T-helper 17 cell (primary cell): ENCODE measurements around the gene KLK1. TPM values are rescaled to one million over a fixed set of nuclear protein-coding genes. Genes with fewer than 3 reads are reported as not detected.

Source experiments
- ATAC-seq: fragments of 150-1000 bp; cut with Tn5 transposase; 2 replicates; pipeline ENCODE4 v1.10.0; 2021; ENCODE audit warnings: mild to moderate bottlenecking, moderate library complexity
- DNase-seq, 3 donors: peaks; one replicate each; pipeline versions ENCODE4 v3.0.0 to v3.0.0-alpha.2; 2020 to 2021
- H3K9me3 ChIP-seq: one replicate; pipeline ENCODE4 v1.7.0; 2013; ENCODE audit warnings: low read length, mild to moderate bottlenecking; ENCODE audit not compliant: control insufficient read depth, poor library complexity, severe bottlenecking
- H3K27ac Mint-ChIP-seq: one replicate; pipeline ENCODE4 v1.8.0; 2022; ENCODE audit warnings: mild to moderate bottlenecking, moderate library complexity, mixed read lengths
- H3K27me3 Mint-ChIP-seq: one replicate; pipeline ENCODE4 v1.8.0; 2022; ENCODE audit warnings: mixed read lengths
- H3K36me3 Mint-ChIP-seq: one replicate; pipeline ENCODE4 v1.8.0; 2022; ENCODE audit warnings: low read depth, mixed read lengths
- H3K4me1 Mint-ChIP-seq: one replicate; pipeline ENCODE4 v1.8.0; 2022; ENCODE audit warnings: mild to moderate bottlenecking, mixed read lengths
- H3K4me3 Mint-ChIP-seq: one replicate; pipeline ENCODE4 v1.8.0; 2022; ENCODE audit warnings: mild to moderate bottlenecking, moderate library complexity, mixed read lengths
- total RNA-seq, 4 donors: library from RNA in 2 of 4; stranded (reverse) in 2 of 4; gene quantifications; one replicate each; pipeline ENCODE4 v1.2.3 and lab custom pipeline; 2022 to 2026

The KLK1 gene
- total RNA-seq, 2 donors from 2014 or later = not detected

DNA sequence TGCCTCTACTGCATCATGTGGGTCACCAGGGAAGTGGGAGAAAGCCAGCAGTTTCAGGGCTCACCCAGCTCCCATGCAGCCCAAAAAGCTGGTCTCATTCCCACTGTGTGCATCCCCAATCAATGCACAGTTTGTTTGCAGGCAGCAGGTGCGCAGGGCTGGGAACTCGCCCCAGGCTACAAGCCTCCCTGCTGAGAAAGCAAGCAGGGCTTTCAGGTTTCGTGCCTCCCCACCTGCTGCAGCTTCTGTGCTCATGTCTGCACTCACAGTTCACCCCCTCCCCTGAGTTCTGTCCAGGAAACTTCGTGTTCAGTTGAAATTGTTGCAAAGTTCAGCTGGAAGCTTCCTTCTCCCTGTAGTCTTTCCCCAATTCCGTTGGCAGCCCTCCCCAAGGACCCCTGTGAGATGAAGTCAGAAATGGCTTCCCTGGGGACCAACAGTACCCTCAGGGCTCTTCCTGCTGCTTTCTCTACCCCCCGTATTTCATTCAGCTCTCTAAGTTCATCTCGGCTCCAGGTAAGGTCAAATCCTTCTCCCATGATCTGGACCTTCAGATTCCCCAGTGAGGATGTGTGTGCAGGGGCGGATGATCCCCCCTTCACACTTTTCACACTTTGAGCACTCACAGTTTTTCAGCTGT lies 20.8 kb upstream of the KLK1 start:
- Mint-ChIP-seq H3K4me1 (no peaks in the 10 kb centered on the region), H3K27me3 (peaks cover 16% of the 10 kb centered on the region), H3K36me3 (peaks cover 2% of the 10 kb centered on the region), H3K27ac (no peak overlapping the region), H3K4me3 (no peak overlapping the region)
- ATAC-seq (no peak), DNase-seq (no peak)
- no peaks in the 10 kb centered on the region for H3K9me3 ChIP-seq

DNA sequence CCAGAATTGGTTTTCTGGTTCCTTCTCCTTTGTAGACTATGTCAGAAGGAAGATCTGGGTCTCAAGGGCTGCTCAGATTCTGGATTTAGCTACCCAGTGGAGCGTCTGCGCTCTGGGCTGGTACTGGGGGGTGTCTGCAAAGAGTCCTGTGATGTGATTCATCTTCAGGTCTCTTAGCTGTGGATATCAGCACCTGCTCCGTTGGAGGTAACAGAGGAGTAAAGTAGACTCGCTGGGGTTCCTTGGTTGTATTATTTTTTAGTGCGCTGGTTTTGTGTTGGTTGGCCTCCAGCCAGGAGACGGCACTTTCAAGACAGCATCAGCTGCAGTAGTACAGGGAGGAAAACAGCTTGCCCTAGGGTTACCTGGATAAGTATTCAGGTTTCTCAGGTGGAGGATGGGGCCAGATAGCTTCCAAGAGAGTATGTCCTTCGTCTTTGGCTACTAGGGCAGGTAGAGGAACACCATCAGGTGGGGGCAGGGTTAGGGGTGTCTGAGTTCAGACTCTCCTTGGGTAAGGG lies 20.2 kb upstream of the KLK1 start:
- Mint-ChIP-seq H3K27ac (no peak overlapping the region), H3K36me3 (peaks cover 2% of the 10 kb centered on the region), H3K4me3 (no peak overlapping the region), H3K4me1 (no peaks in the 10 kb centered on the region), H3K27me3 (peaks cover 10% of the 10 kb centered on the region)
- H3K9me3 ChIP-seq = no peaks in the 10 kb centered on the region
- no peak for DNase-seq
- ATAC-seq = no peak

DNA sequence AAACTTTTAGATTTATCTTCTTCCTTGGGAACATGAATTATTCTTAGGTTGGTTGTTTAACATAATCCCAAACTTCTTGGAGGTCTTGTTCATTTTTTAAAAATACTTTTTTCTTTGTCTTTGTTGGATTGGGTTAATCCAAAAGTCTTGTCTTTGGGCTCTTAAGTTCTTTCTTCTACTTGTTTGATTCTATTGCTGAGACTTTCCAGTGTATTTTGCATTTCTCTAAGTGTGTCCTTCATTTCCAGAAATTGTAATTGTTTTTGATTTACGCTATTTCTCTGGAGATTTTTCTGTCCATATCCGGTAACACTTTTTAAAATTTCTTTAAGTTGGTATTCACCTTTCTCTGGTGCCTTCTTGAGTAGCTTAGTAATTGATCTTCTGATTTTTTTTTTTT lies 19.6 kb upstream of the KLK1 start:
- H3K36me3 Mint-ChIP-seq = peaks cover 2% of the 10 kb centered on the region
- ATAC-seq (no peak), DNase-seq (no peak)
- no peak overlapping the region for H3K27ac Mint-ChIP-seq
- H3K9me3 ChIP-seq = no peaks in the 10 kb centered on the region
- peaks cover 7% of the 10 kb centered on the region for H3K27me3 Mint-ChIP-seq
- no peaks in the 10 kb centered on the region for H3K4me1 Mint-ChIP-seq
- no peak overlapping the region for H3K4me3 Mint-ChIP-seq

DNA sequence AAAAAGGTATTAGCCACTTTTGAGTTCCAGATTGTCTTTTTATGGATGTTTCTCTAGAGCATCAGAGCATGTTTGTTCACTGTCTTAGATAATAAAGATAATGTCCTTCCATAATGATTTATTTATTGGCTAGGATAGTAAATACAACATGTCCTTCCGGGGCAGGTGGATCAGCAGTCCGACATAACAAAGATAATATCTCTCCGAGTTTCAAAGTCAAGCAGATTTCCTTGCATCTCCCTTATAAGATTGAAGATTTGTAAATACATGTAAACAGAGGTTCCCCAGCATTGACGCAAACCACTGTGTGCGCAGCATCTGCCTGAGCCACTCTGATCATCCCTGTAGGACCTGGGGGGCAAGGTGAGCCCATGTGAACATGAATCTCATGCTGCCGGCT lies 18.5 kb upstream of the KLK1 start:
- Mint-ChIP-seq H3K4me3 (no peak overlapping the region), H3K27me3 (peaks cover 14% of the 10 kb centered on the region), H3K36me3 (peaks cover 2% of the 10 kb centered on the region), H3K4me1 (no peaks in the 10 kb centered on the region), H3K27ac (no peak overlapping the region)
- no peaks in the 10 kb centered on the region for H3K9me3 ChIP-seq
- no peak for ATAC-seq
- no peak for DNase-seq

DNA sequence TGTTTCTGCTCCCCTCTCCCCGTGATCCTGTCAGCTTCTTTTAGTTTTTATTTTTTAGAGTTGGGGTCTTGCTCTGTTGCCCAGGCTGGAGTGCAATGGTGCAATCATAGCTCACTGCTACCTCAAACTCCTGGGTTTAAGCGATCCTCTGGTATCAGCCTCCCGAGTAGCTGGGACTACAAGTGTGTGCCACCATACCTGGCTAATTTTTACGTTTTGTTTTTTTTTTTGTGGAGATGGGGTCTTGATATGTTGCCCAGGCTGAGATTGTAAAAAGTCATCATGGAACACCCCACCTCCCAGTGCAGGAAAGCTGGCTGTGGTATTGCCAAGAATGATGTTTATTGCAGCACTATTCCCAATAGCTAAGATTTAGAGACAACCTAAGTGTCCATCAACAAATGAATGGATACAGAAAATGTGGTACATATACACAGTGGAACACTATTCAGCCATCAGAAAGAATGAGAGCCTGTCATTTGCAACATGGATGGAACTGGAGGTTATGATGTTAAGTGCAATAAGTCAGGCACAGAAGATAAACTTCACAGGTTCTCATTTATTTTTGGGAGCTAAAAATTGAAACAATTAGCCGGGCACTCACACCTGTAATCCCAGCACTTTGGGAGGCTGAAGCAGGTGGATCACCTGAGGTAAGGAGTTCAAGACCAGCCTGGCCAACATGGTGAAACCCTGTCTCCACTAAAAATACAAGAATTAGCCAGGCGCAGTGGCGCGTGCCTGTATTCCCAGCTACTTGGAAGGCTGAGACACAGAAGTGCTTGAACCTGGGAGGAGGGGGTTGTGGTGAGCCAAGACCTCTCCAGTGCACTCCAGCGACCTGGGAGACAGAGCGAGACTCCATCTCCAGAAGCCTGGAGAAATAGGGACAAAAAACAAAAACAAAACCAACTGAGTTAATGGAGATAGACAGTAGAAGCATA lies 16.4 kb upstream of the KLK1 start:
- Mint-ChIP-seq H3K36me3 (peaks cover 2% of the 10 kb centered on the region), H3K4me3 (peak overlapping the region; percentile 25), H3K4me1 (peaks cover 6% of the 10 kb centered on the region), H3K27ac (peak overlapping the region; percentile 55), H3K27me3 (peaks cover 26% of the 10 kb centered on the region)
- ATAC-seq = no peak
- DNase-seq = no peak
- H3K9me3 ChIP-seq = no peaks in the 10 kb centered on the region

DNA sequence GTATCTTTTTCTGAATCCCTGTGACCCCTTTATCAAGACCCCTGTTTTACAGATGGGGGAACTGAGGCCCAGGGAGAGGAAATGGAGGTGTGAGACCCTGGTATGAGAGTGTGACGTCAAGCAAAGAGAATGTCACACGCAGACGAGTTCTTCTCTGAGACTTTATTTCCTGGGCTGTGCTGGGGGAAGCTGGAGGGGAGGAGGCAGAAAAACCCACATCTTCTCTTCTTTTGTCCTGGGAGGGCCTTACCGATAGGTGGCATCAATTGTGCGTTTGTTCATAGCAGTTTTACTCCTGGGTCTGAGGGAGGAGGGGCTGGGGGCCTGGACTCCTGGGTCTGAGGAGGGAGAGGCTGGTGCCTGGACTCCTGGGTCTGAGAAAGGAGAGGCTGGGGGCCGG lies 14.7 kb upstream of the KLK1 start:
- H3K36me3 Mint-ChIP-seq = peaks cover 2% of the 10 kb centered on the region
- peaks cover 30% of the 10 kb centered on the region for H3K27me3 Mint-ChIP-seq
- H3K9me3 ChIP-seq = no peaks in the 10 kb centered on the region
- peaks cover 6% of the 10 kb centered on the region for H3K4me1 Mint-ChIP-seq
- no peak overlapping the region for H3K4me3 Mint-ChIP-seq
- no peak for DNase-seq
- no peak for ATAC-seq
- no peak overlapping the region for H3K27ac Mint-ChIP-seq

DNA sequence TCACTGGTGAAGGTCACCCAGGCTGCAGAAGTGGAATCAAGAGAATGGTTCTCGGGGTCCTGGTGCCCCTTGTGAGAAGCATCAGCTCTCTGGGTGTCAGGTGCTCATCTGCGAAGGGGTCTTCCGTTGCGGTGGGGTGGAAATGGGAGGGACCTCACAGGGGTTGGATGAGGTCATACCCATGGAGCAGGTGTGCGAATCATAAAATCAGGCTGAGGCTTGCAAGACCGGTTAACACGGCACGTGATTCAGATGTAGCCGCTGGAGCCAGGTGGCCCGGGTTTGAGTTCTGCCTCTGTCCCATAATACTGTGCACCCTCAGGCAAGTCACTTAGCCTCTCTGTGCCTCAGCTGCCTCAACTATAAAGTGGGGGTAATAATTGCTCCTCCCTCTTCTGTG lies 13.7 kb upstream of the KLK1 start:
- H3K4me3 Mint-ChIP-seq = peak overlapping the region; percentile 92
- no peak overlapping the region for H3K27ac Mint-ChIP-seq
- H3K27me3 Mint-ChIP-seq = peaks cover 38% of the 10 kb centered on the region
- no peak for DNase-seq
- peaks cover 2% of the 10 kb centered on the region for H3K36me3 Mint-ChIP-seq
- ATAC-seq = no peak
- H3K9me3 ChIP-seq = no peaks in the 10 kb centered on the region
- peaks cover 6% of the 10 kb centered on the region for H3K4me1 Mint-ChIP-seq

DNA sequence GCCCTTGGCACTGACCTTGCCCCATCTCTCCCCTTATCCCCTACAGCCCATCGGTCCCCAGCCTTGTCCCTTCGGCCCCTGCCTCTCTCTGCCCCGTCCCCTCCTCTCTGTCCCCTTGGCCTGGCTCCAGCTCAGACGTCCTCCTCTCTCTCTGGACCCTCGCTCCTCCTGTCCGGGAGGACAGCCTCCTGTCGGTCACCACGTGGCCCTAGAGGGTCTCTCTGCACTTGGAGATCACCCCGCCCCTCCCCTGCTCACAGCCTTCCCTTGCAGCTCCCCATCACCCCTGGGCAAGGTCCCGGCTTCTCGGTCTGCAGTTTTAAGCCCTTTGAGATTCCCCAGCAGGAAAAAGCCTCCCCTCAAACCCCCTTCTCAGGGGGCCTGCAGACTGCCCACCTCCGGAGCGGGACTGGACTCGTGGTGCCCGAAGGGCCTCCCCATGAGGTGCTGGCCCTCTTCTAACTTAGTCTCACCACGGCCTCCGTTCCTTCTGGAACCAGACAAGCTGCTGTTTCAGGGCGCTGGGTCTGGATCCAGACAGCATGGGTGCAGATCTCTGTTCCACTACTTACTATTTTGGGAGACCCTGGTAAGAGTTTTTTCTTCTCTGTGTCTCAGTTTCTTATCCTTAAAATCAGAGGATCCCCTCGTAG lies 13.1 kb upstream of the KLK1 start:
- ATAC-seq (no peak), DNase-seq (no peak)
- Mint-ChIP-seq H3K27me3 (peaks cover 42% of the 10 kb centered on the region), H3K27ac (peak overlapping the region; percentile 14), H3K4me1 (peaks cover 6% of the 10 kb centered on the region), H3K36me3 (peaks cover 2% of the 10 kb centered on the region), H3K4me3 (peak overlapping the region; percentile 92)
- no peaks in the 10 kb centered on the region for H3K9me3 ChIP-seq

DNA sequence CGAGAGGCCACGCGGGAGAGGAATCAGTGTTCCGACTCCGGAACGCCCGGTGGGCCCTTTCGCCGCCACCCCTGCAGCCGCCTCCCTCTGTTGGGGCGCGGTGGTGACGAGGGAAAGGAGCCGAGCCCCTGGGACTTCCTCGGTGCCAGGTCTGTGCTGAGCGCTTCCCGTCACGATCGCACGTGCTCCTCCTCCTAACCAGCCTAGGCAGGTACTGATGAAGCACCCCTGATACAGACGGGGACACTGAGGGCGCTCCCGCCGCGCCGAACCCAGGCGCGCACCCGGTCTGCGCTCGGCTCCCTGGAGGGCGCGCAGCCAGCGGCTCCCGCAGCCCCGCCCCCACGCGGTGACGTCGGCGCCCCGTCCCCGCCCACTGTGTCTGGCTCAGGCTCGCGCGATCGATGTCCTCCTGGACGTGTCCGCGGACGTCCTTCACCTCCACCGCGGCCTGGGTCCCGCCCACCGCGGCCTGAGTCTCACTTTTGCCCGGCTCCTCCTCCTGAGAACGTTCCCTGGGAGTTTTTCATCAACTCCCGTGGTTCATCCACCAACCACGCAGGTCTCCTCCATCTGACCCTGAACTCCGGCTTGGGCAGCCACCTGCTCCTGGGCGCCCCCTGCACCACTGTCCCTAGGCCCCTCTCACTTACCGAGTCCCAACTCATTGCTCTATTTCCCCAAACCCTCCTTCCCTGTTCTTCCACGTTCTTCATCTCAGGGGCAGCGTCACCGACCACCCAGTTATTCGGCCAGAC lies 12.4 kb upstream of the KLK1 start:
- H3K9me3 ChIP-seq = no peaks in the 10 kb centered on the region
- ATAC-seq = peak; percentile 92
- Mint-ChIP-seq H3K27ac (peak overlapping the region; percentile 32), H3K36me3 (peaks cover 2% of the 10 kb centered on the region), H3K4me1 (peaks cover 8% of the 10 kb centered on the region), H3K4me3 (peak overlapping the region; percentile 92), H3K27me3 (peaks cover 49% of the 10 kb centered on the region)
- peak; percentile 42 to 52 (median 48) for DNase-seq

DNA sequence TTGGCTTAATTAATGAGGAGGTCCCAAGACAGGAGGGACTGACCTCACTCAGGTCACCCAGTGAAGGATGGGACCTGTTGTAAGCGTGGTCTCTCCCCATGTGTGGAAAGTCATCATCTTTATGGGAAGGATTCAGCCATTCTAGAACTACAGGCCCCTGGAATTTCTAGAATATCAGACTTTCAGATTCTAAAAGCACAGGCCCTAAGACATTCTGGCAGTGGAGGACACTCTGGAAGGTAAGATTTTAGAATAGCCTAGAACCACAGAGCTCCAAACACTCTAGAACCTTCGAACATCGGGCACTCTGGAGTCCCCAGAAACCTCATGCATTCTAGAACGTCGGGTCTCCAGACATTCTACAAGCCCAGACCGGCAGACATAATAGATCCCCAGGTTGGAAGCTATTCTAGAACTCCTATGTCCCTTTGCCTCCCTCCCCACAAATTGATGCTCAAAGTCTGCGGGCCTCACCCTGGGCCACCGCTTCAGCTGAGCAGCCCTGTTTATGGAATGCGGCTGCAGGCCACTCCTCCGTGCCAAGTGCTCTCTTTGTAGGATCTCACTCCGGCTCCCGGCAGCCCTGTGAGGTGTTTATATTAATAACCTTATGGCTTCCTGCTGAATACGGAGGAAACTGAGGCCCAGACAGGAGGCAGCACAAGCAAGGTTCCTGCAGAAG lies 11.7 kb upstream of the KLK1 start:
- H3K4me1 Mint-ChIP-seq = peaks cover 8% of the 10 kb centered on the region
- ATAC-seq (no peak), DNase-seq (no peak)
- peak overlapping the region; percentile 92 for H3K4me3 Mint-ChIP-seq
- H3K36me3 Mint-ChIP-seq = peaks cover 2% of the 10 kb centered on the region
- H3K9me3 ChIP-seq = no peaks in the 10 kb centered on the region
- peaks cover 53% of the 10 kb centered on the region for H3K27me3 Mint-ChIP-seq
- H3K27ac Mint-ChIP-seq = peak overlapping the region; percentile 32

DNA sequence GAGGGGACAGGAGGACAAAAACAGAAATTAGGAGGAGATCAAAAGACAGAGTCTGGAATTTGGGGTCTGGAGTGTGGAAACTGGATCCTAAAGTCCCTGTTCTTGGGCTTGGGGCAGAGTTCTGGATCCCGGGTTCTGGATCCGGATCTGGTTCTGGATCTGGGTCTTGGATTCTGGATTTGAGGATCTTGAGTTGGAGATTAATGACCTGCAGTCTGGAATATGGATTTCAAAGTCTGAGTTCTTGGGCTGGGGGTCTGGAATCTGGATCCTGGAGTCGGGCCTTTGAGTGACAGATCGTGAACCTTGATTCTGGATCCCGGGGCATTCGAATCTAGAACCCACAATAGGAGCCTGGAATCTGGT lies 10.2 kb upstream of the KLK1 start:
- Mint-ChIP-seq H3K4me1 (peaks cover 8% of the 10 kb centered on the region), H3K36me3 (peaks cover 2% of the 10 kb centered on the region), H3K27me3 (peaks cover 53% of the 10 kb centered on the region), H3K27ac (no peak overlapping the region), H3K4me3 (no peak overlapping the region)
- DNase-seq (no peak), ATAC-seq (no peak)
- H3K9me3 ChIP-seq = no peaks in the 10 kb centered on the region

DNA sequence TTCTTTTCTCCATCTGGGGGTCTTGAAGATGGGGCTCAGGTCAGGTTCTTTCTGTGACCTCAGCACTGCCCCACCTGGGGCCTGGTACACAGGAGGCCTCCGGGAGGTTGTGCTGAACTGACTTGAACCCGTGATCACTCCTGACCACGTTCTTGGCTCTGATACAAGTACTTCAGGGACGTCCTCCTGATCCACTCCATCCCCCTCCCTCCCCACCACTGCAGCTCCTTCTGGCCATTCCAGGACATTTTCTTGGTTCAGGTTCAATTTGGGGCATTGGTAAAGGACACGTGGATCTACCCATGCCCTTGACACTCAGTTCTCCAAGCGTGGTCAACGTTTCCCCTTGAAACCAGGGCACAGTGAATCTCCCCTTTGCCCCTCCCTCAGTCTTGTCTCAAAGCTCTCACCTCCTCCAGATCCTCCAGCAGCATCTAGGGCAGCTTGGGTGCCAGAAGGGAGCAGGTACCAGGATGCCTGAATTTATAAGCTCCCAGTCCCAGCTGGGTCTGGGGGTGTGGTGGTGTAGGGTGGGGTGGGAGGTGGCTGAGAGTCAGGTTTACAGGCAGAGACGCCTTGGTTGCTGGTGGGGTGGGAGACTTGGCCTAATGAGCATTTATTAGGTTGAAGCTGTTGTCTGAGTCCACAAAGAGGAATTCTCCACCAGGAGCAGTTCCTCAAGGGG lies 9.7 kb upstream of the KLK1 start, which contains the start of gene KLK15:
TSS of gene KLK15 (minus strand) at position 458 of the 685 bp plus-strand sequence. CDS start 2,082 bp downstream, outside the sequence.
- no peaks in the 10 kb centered on the region for H3K9me3 ChIP-seq
- DNase-seq (no peak), ATAC-seq (no peak)
- Mint-ChIP-seq H3K4me1 (peaks cover 8% of the 10 kb centered on the region), H3K27me3 (peaks cover 52% of the 10 kb centered on the region), H3K4me3 (no peak within 1 kb of the TSS), H3K27ac (no peak within 1 kb of the TSS), H3K36me3 (peaks cover 2% of the 10 kb centered on the region)
